ENCODE results near the gene UQCC2. TPM values are rescaled to one million over a fixed set of nuclear protein-coding genes. Genes with fewer than 3 reads are reported as not detected.

The UQCC2 gene
- total RNA-seq, 1 experiment from 2014 or later = 71.2 TPM

- H2AFZ ChIP-seq = no peak overlapping the region
- ChIA-PET CTCF (no interaction called here), POLR2A (ENCODE audit: unreplicated experiment) (no interaction called here)
- H3K27me3 ChIP-seq (ENCODE audit: insufficient read depth, low read depth) = no peaks in the 10 kb centered on the region
- H3K79me2 ChIP-seq (ENCODE audit: low read depth) = no peaks in the 10 kb centered on the region
- H3K36me3 ChIP-seq (ENCODE audit: low read depth) = no peaks in the 10 kb centered on the region
- intact Hi-C loops (cut with micrococcal nuclease; ENCODE audit: unreplicated experiment) = no loop called here
- TF ChIP-seq EZH2 (IDR thresholded peaks at IDR 0.05; ENCODE audit: low read depth) = no peak
- no peak for TF ChIP-seq CTCF (conservative IDR thresholded peaks at IDR 0.05)
- peaks cover 48% of the 10 kb centered on the region for H3K4me1 ChIP-seq (replicated peaks; ENCODE audit: insufficient read depth)
- H3K9me2 ChIP-seq (ENCODE audit: insufficient read depth) = no peaks in the 10 kb centered on the region
- H3K27ac ChIP-seq = no peak overlapping the region
- H3K9me3 ChIP-seq (ENCODE audit: insufficient read depth, low read depth) = no peaks in the 10 kb centered on the region
- BruUV-seq (replicated peaks) = no TSS peak
- no peak overlapping the region for H3K4me3 ChIP-seq
- H3F3A ChIP-seq (ENCODE audit: insufficient read depth, low read depth) = peaks cover 9% of the 10 kb centered on the region; the same call in 1 of the 2 replicates
- no peak for DNase-seq
- no peaks in the 10 kb centered on the region for H4K20me1 ChIP-seq (ENCODE audit: insufficient read depth)
- H3K4me2 ChIP-seq = no peak overlapping the region
Observed at GRCh38 chr6:33752646-33753015, 41.1 kb upstream of the UQCC2 start.

- peak overlapping the region; percentile 29; the same call in 1 of the 2 replicates for H3K4me2 ChIP-seq
- peak in 1 of 2 experiments; percentile 37 for DNase-seq
- H3K36me3 ChIP-seq (ENCODE audit: low read depth) = no peaks in the 10 kb centered on the region
Observed at GRCh38 chr6:33751771-33752645, 40.5 kb upstream of the UQCC2 start.

More at GRCh38 chr6:33751771-33752645, 40.5 kb upstream of the UQCC2 start:
- ChIA-PET CTCF (interaction anchor here (0.6 to 1.7 kb wide), 4 partner anchors 10 to 156 kb away, joined by 4 to 11 read pairs (median 6); partner anchors contain the start of gene UQCC2), POLR2A (ENCODE audit: unreplicated experiment) (interaction anchor here (0.6 kb wide), 2 partner anchors 36 to 247 kb away, joined by 3 to 6 read pairs; no protein-coding TSS in a partner anchor)
- H3K79me2 ChIP-seq (ENCODE audit: low read depth) = no peaks in the 10 kb centered on the region
- no peak overlapping the region for H2AFZ ChIP-seq
- no peak for TF ChIP-seq CTCF (conservative IDR thresholded peaks at IDR 0.05)
- TF ChIP-seq EZH2 (IDR thresholded peaks at IDR 0.05; ENCODE audit: low read depth) = no peak
- H3F3A ChIP-seq (ENCODE audit: insufficient read depth, low read depth) = peaks cover 9% of the 10 kb centered on the region; the same call in 1 of the 2 replicates
- intact Hi-C loops (cut with micrococcal nuclease; ENCODE audit: unreplicated experiment) = no loop called here
- no peak overlapping the region for H3K27ac ChIP-seq
- no peaks in the 10 kb centered on the region for H3K9me3 ChIP-seq (ENCODE audit: insufficient read depth, low read depth)
- no peaks in the 10 kb centered on the region for H3K9me2 ChIP-seq (ENCODE audit: insufficient read depth)
- BruUV-seq (replicated peaks) = no TSS peak
- H3K4me1 ChIP-seq (replicated peaks; ENCODE audit: insufficient read depth) = peaks cover 41% of the 10 kb centered on the region
- no peak overlapping the region for H3K4me3 ChIP-seq
- no peaks in the 10 kb centered on the region for H4K20me1 ChIP-seq (ENCODE audit: insufficient read depth)
- H3K27me3 ChIP-seq (ENCODE audit: insufficient read depth, low read depth) = no peaks in the 10 kb centered on the region

Measured in PC-9 (cell line).